PFSK-1 (cell line): ENCODE data around the gene EGR2.

Experiments
- POLR2AphosphoS5 ChIP-seq: IDR thresholded peaks from 2 replicates; pipeline ENCODE4 v1.6.1; 2012; ENCODE audit warnings: low read depth, mild to moderate bottlenecking, control low read depth, low read length, moderate library complexity
- SIN3A ChIP-seq: IDR thresholded peaks from 2 replicates; pipeline ENCODE4 v1.6.1; 2012; ENCODE audit warnings: mild to moderate bottlenecking, low read length, moderate library complexity, borderline replicate concordance; ENCODE audit not compliant: insufficient read depth

DNA sequence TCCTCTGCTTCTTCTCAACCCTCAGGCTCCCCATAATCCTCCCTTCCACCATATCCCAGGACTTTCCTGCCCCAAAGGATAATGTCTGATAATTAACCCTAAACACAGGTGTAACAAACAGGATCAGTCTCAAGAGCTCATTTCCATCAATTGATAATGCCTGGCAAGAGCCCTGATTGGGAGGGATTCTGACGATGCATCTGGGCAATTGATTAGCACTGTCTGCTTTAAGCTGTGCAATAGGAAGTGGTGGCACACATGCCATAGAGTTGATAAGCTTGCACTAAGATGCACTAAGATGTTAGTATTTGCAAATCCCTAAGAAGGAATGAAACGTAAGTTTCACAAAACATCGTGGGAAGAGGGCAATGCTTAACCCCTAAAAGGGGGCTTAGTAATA lies 27.4 kb upstream of the EGR2 start:
- TF ChIP-seq SIN3A (no peak), POLR2AphosphoS5 (no peak)
